Glomerular visceral epithelial cell (primary cell): ENCODE results near the gene NCR3LG1.

Source experiments
- DNase-seq: peaks from one replicate; pipeline ENCODE4 v3.0.0-alpha.2; 2016; ENCODE audit errors: extremely low spot score

Gene NCR3LG1

GRCh38 chr11:17351510-17352176 is at the start of gene NCR3LG1:
Gene NCR3LG1 (plus strand): TSS chr11:17351800. CDS start chr11:17351970, 170 bp downstream.
- peak; percentile 29 for DNase-seq

- DNase-seq = no peak
These were observed 38.0 kb upstream of the NCR3LG1 start for GRCh38 chr11:17313349-17314231.

GRCh38 chr11:17314232-17314547 is 37.4 kb upstream of the NCR3LG1 start:
- peak; percentile 5 for DNase-seq

GRCh38 chr11:17314904-17315426 is 36.6 kb upstream of the NCR3LG1 start:
- no peak for DNase-seq

GRCh38 chr11:17328871-17329494 is 22.6 kb upstream of the NCR3LG1 start:
- no peak for DNase-seq

- no peak for DNase-seq
These were observed 19.9 kb upstream of the NCR3LG1 start for GRCh38 chr11:17331669-17332068.

- no peak for DNase-seq
These were observed 17.6 kb upstream of the NCR3LG1 start for GRCh38 chr11:17333799-17334586.

GRCh38 chr11:17343257-17343656 is 8.3 kb upstream of the NCR3LG1 start:
- DNase-seq = no peak

GRCh38 chr11:17343907-17344306 is 7.7 kb upstream of the NCR3LG1 start:
- peak; percentile 45 for DNase-seq

GRCh38 chr11:17347676-17348075 is 3.9 kb upstream of the NCR3LG1 start:
- DNase-seq = no peak

GRCh38 chr11:17350455-17351171 is 987 bp upstream of the NCR3LG1 start:
- no peak for DNase-seq

GRCh38 chr11:17351172-17351509 is 459 bp upstream of the NCR3LG1 start:
- no peak for DNase-seq

- DNase-seq = peak; percentile 72
These were observed 1.6 kb downstream of the NCR3LG1 start for GRCh38 chr11:17352950-17353820.

GRCh38 chr11:17353821-17354600 is 2.4 kb downstream of the NCR3LG1 start:
- no peak for DNase-seq

- DNase-seq = peak; percentile 61
These were observed 3.0 kb downstream of the NCR3LG1 start for GRCh38 chr11:17354601-17354991.

GRCh38 chr11:17366495-17366894 is 14.9 kb downstream of the NCR3LG1 start:
- DNase-seq = no peak

- DNase-seq = no peak
These were observed 17.0 kb downstream of the NCR3LG1 start for GRCh38 chr11:17368551-17368950.

GRCh38 chr11:17369094-17369493 is 17.5 kb downstream of the NCR3LG1 start:
- no peak for DNase-seq

- no peak for DNase-seq
These were observed 18.2 kb downstream of the NCR3LG1 start for GRCh38 chr11:17369684-17370243.
